ENCODE data around the gene SCARF1. TPM values are rescaled to one million over a fixed set of nuclear protein-coding genes. Genes with fewer than 3 reads are reported as not detected.

SCARF1 gene
- total RNA-seq, 1 donor = 4.6 TPM

- Histone ChIP-seq H3K4me3 (ENCODE audit: low read length) (no peak overlapping the region), H3K4me1 (ENCODE audit: insufficient read depth, low read length) (peaks cover 43% of the 10 kb centered on the region), H3K9me3 (ENCODE audit: low read depth, low read length) (no peaks in the 10 kb centered on the region), H3K27me3 (ENCODE audit: insufficient read depth, low read length) (no peaks in the 10 kb centered on the region)
Observed at GRCh38 chr17:1625581-1625980, 20.0 kb downstream of the SCARF1 start.

- H3K9me3 ChIP-seq (ENCODE audit: low read depth, low read length) = no peaks in the 10 kb centered on the region
- no peak overlapping the region for H3K4me3 ChIP-seq (ENCODE audit: low read length)
- no peaks in the 10 kb centered on the region for H3K27me3 ChIP-seq (ENCODE audit: insufficient read depth, low read length)
- H3K4me1 ChIP-seq (ENCODE audit: insufficient read depth, low read length) = peaks cover 37% of the 10 kb centered on the region
Observed at GRCh38 chr17:1625053-1625452, 20.5 kb downstream of the SCARF1 start.

- Histone ChIP-seq H3K4me1 (ENCODE audit: insufficient read depth, low read length) (peaks cover 33% of the 10 kb centered on the region), H3K9me3 (ENCODE audit: low read depth, low read length) (no peaks in the 10 kb centered on the region), H3K4me3 (ENCODE audit: low read length) (no peak overlapping the region), H3K27me3 (ENCODE audit: insufficient read depth, low read length) (no peaks in the 10 kb centered on the region)
Observed at GRCh38 chr17:1624650-1625049, 20.9 kb downstream of the SCARF1 start.

- H3K9me3 ChIP-seq (ENCODE audit: low read depth, low read length) = no peaks in the 10 kb centered on the region
- H3K4me1 ChIP-seq (ENCODE audit: insufficient read depth, low read length) = peaks cover 33% of the 10 kb centered on the region
- H3K27me3 ChIP-seq (ENCODE audit: insufficient read depth, low read length) = no peaks in the 10 kb centered on the region
- H3K4me3 ChIP-seq (ENCODE audit: low read length) = no peak overlapping the region
Observed at GRCh38 chr17:1623057-1623630, 22.4 kb downstream of the SCARF1 start.

GRCh38 chr17:1621273-1621954 lies 24.1 kb downstream of the SCARF1 start:
- H3K9me3 ChIP-seq (ENCODE audit: low read depth, low read length) = no peaks in the 10 kb centered on the region
- H3K4me3 ChIP-seq (ENCODE audit: low read length) = no peak overlapping the region
- H3K27me3 ChIP-seq (ENCODE audit: insufficient read depth, low read length) = no peaks in the 10 kb centered on the region
- H3K4me1 ChIP-seq (ENCODE audit: insufficient read depth, low read length) = peaks cover 30% of the 10 kb centered on the region

GRCh38 chr17:1620486-1620885 lies 25.0 kb downstream of the SCARF1 start:
- Histone ChIP-seq H3K27me3 (ENCODE audit: insufficient read depth, low read length) (no peaks in the 10 kb centered on the region), H3K4me1 (ENCODE audit: insufficient read depth, low read length) (peaks cover 21% of the 10 kb centered on the region), H3K4me3 (ENCODE audit: low read length) (no peak overlapping the region), H3K9me3 (ENCODE audit: low read depth, low read length) (no peaks in the 10 kb centered on the region)

GRCh38 chr17:1617620-1618174 lies 27.8 kb downstream of the SCARF1 start:
- Histone ChIP-seq H3K9me3 (ENCODE audit: low read depth, low read length) (no peaks in the 10 kb centered on the region), H3K4me1 (ENCODE audit: insufficient read depth, low read length) (peaks cover 24% of the 10 kb centered on the region), H3K27me3 (ENCODE audit: insufficient read depth, low read length) (no peaks in the 10 kb centered on the region), H3K4me3 (ENCODE audit: low read length) (no peak overlapping the region)

GRCh38 chr17:1616101-1616500 lies 29.4 kb downstream of the SCARF1 start:
- peaks cover 40% of the 10 kb centered on the region for H3K4me1 ChIP-seq (ENCODE audit: insufficient read depth, low read length)

GRCh38 chr17:1612400-1612799 lies 33.1 kb downstream of the SCARF1 start:
- H3K27me3 ChIP-seq (ENCODE audit: insufficient read depth, low read length) = no peaks in the 10 kb centered on the region
- no peak overlapping the region for H3K4me3 ChIP-seq (ENCODE audit: low read length)
- no peaks in the 10 kb centered on the region for H3K9me3 ChIP-seq (ENCODE audit: low read depth, low read length)
- peaks cover 63% of the 10 kb centered on the region for H3K4me1 ChIP-seq (ENCODE audit: insufficient read depth, low read length)

More at GRCh38 chr17:1616101-1616500, 29.4 kb downstream of the SCARF1 start:
- Histone ChIP-seq H3K27me3 (ENCODE audit: insufficient read depth, low read length) (no peaks in the 10 kb centered on the region), H3K4me3 (ENCODE audit: low read length) (no peak overlapping the region), H3K9me3 (ENCODE audit: low read depth, low read length) (no peaks in the 10 kb centered on the region)

GRCh38 chr17:1611715-1612114 lies 33.8 kb downstream of the SCARF1 start:
- H3K4me3 ChIP-seq (ENCODE audit: low read length) = no peak overlapping the region
- H3K27me3 ChIP-seq (ENCODE audit: insufficient read depth, low read length) = no peaks in the 10 kb centered on the region
- H3K4me1 ChIP-seq (ENCODE audit: insufficient read depth, low read length) = peaks cover 70% of the 10 kb centered on the region
- H3K9me3 ChIP-seq (ENCODE audit: low read depth, low read length) = no peaks in the 10 kb centered on the region

- H3K4me1 ChIP-seq (ENCODE audit: insufficient read depth, low read length) = peaks cover 80% of the 10 kb centered on the region
- no peak overlapping the region for H3K4me3 ChIP-seq (ENCODE audit: low read length)
- H3K27me3 ChIP-seq (ENCODE audit: insufficient read depth, low read length) = no peaks in the 10 kb centered on the region
- H3K9me3 ChIP-seq (ENCODE audit: low read depth, low read length) = no peaks in the 10 kb centered on the region
Observed at GRCh38 chr17:1608676-1609075, 36.9 kb downstream of the SCARF1 start.

- peaks cover 76% of the 10 kb centered on the region for H3K4me1 ChIP-seq (ENCODE audit: insufficient read depth, low read length)
- no peaks in the 10 kb centered on the region for H3K9me3 ChIP-seq (ENCODE audit: low read depth, low read length)
- no peaks in the 10 kb centered on the region for H3K27me3 ChIP-seq (ENCODE audit: insufficient read depth, low read length)
- no peak overlapping the region for H3K4me3 ChIP-seq (ENCODE audit: low read length)
Observed at GRCh38 chr17:1607971-1608320, 37.6 kb downstream of the SCARF1 start.

GRCh38 chr17:1606352-1606985 lies 39.1 kb downstream of the SCARF1 start:
- no peak overlapping the region for H3K4me3 ChIP-seq (ENCODE audit: low read length)
- H3K9me3 ChIP-seq (ENCODE audit: low read depth, low read length) = no peaks in the 10 kb centered on the region
- H3K27me3 ChIP-seq (ENCODE audit: insufficient read depth, low read length) = no peaks in the 10 kb centered on the region
- peaks cover 61% of the 10 kb centered on the region for H3K4me1 ChIP-seq (ENCODE audit: insufficient read depth, low read length)

GRCh38 chr17:1605681-1606351 lies 39.7 kb downstream of the SCARF1 start:
- H3K9me3 ChIP-seq (ENCODE audit: low read depth, low read length) = no peaks in the 10 kb centered on the region
- no peak overlapping the region for H3K4me3 ChIP-seq (ENCODE audit: low read length)
- H3K27me3 ChIP-seq (ENCODE audit: insufficient read depth, low read length) = no peaks in the 10 kb centered on the region
- peaks cover 55% of the 10 kb centered on the region for H3K4me1 ChIP-seq (ENCODE audit: insufficient read depth, low read length)
